ENCODE results near the gene KRTAP19-2.
"Not testable (repeated sequence)": the region's sequence is repeated elsewhere in the genome, so short reads cannot be mapped to it uniquely, and the experiment has no call there.

The KRTAP19-2 gene, protein sequence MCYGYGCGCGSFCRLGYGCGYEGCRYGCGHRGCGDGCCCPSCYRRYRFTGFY

DNA sequence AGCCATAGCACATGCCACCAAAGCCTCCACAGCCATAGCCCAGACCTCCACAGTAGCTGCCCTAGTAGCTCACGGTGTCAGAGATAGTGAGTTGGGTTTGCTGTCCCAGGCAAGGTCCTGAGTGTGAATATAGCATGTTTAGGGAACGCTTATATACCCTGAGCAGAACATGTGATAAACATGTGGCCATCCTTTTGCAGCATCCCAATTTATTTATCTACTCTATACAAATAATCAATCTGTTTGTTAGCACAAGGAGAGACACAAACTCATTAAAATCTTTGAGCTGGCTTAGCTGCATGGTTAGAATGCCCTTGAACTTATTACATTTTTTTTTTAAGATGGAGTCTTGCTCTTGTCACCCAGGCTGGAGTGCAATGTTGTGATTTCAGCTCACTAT, at the start of gene KRTAP19-2:
TSS of gene KRTAP19-2 (minus strand) at position 101 of the 400 bp plus-strand sequence. CDS start at position 13, 88 bp downstream.
- no peak for DNase-seq (ENCODE audit: low read depth)
- in situ Hi-C loops (cut with HindIII; ENCODE audit: low sequenced_read_pairs), result no loop called here
- TF ChIP-seq, protein P1, sequence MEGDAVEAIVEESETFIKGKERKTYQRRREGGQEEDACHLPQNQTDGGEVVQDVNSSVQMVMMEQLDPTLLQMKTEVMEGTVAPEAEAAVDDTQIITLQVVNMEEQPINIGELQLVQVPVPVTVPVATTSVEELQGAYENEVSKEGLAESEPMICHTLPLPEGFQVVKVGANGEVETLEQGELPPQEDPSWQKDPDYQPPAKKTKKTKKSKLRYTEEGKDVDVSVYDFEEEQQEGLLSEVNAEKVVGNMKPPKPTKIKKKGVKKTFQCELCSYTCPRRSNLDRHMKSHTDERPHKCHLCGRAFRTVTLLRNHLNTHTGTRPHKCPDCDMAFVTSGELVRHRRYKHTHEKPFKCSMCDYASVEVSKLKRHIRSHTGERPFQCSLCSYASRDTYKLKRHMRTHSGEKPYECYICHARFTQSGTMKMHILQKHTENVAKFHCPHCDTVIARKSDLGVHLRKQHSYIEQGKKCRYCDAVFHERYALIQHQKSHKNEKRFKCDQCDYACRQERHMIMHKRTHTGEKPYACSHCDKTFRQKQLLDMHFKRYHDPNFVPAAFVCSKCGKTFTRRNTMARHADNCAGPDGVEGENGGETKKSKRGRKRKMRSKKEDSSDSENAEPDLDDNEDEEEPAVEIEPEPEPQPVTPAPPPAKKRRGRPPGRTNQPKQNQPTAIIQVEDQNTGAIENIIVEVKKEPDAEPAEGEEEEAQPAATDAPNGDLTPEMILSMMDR (IDR thresholded peaks at IDR 0.05; ENCODE audit: low read depth, low read length, missing control alignments), result no peak
- H3K4me3 ChIP-seq (ENCODE audit: low read depth, low read length), result no peak within 1 kb of the TSS

DNA sequence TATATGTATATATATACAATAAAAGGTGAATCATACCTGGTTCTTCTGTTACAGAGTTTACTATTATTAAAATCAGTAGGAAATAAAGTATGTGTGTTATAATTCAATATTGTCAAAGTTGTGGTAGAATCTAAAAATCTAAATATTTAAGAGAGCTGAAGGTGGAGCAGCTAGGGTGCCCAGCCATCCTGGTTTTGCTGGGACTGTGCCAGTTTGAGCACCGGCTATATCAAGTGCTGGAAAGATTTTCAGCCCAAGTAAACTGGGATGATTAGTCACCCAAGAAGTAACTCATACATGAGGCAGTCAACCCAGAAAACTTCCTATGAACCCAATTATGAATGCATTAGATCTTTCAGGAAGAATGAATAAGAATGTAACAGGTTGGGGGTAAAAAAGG, 31.6 kb upstream of the KRTAP19-2 start:
- H3K4me3 ChIP-seq (ENCODE audit: low read depth, low read length), result no peak overlapping the region
- TF ChIP-seq, protein P1 (IDR thresholded peaks at IDR 0.05; ENCODE audit: low read depth, low read length, missing control alignments), result no peak
- in situ Hi-C loops (cut with HindIII; ENCODE audit: low sequenced_read_pairs), result no loop called here
- DNase-seq (ENCODE audit: low read depth), result no peak

DNA sequence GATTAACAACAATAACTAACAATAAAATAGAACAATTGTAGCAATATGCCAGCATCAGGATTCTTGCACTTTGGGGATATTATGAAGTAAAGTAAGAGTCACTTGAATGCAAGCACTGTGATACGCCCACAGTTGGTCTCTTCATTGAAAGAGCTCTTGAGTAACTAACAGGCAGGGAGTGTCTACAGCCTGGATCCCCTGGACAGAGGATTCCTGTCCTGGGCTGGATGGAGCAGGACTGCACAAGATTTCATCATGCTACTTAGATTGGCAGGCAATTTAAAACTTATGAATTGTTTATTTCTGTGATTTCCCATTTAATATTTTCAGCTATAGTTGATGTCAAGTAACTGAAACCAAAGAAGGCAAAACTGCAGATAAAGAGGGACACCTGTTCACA, 28.4 kb upstream of the KRTAP19-2 start:
- no peak overlapping the region for H3K4me3 ChIP-seq (ENCODE audit: low read depth, low read length)
- TF ChIP-seq, protein P1 (IDR thresholded peaks at IDR 0.05; ENCODE audit: low read depth, low read length, missing control alignments), result no peak
- in situ Hi-C loops (cut with HindIII; ENCODE audit: low sequenced_read_pairs), result no loop called here
- DNase-seq (ENCODE audit: low read depth), result no peak

DNA sequence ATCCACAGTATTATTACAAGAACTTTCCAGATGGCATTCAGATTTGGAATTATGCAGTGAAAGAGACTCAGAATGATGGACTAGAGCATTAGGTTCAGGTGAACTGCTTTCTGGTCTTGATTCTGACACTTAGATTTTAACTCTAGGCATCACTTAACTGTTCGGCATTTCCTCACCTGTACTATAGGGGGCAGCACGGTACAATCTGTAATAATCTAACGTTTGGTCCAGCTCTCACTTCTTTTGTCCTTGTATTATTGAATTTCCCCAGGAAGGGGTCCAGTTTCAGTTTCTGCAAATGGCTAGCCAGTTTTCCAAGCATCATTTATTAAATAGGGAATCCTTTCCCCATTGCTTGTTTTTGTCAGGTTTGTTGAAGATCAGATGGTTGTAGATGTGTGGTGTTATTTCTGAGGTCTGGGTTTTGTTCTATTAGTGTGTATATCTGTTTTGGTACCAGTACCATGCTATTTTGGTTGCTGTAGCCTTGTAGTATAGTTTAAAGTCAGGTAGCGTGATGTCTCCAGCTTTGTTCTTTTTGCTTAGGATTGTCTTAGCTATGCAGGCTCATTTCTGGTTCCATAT, 18.5 kb upstream of the KRTAP19-2 start:
- in situ Hi-C loops (cut with HindIII; ENCODE audit: low sequenced_read_pairs); H3K4me3 ChIP-seq (ENCODE audit: low read depth, low read length); DNase-seq (ENCODE audit: low read depth): not testable (repeated sequence)

DNA sequence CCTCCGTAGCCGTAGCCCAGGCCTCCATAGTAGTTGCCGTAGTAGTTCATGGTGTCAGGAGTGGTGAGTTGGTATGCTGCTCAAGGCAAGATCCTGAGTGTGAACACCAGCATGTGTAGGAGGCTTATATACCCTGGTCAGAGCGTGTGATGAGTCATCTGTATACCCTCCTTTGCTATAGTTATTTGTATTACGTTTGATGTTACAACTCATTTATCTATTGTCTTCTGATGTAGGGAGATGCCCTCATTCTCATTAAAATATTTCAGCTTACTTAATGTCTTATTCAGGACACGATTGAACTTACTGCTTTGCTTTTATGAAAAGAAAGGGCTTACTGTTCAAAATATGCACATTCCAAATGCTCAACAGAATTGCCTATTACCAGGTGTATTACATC, 14.8 kb upstream of the KRTAP19-2 start, which contains the start of gene KRTAP19-5:
TSS of gene KRTAP19-5 (minus strand) at position 101 of the 400 bp plus-strand sequence. CDS start at position 50, 51 bp downstream.
- TF ChIP-seq, protein P1 (IDR thresholded peaks at IDR 0.05; ENCODE audit: low read depth, low read length, missing control alignments), result no peak
- H3K4me3 ChIP-seq (ENCODE audit: low read depth, low read length), result no peak within 1 kb of the TSS
- in situ Hi-C loops (cut with HindIII; ENCODE audit: low sequenced_read_pairs), result no loop called here
- no peak for DNase-seq (ENCODE audit: low read depth)

DNA sequence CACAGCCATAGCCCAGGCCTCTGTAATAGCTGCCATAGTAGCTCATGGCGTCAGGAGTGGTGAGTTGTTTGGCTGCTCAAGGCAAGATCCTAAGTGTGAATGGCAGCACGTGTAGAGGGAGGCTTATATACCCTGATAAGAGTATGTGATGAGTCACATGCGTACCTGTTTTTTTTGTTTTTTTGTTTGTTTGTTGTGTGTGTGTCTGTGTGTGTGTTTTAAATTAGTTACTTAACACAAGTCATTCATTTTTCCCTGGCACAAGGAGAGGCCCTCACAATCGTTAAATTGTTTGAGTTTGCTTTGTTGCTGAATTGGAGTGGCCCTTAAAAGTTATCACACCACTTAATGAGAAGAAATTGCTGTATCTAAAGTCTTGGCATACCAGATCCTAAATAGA, 9.8 kb upstream of the KRTAP19-2 start, which contains the start of gene KRTAP19-4:
TSS of gene KRTAP19-4 (minus strand) at position 101 of the 400 bp plus-strand sequence. CDS start at position 46, 55 bp downstream.
- no peak for DNase-seq (ENCODE audit: low read depth)
- no peak within 1 kb of the TSS for H3K4me3 ChIP-seq (ENCODE audit: low read depth, low read length)
- TF ChIP-seq, protein P1 (IDR thresholded peaks at IDR 0.05; ENCODE audit: low read depth, low read length, missing control alignments), result no peak
- in situ Hi-C loops (cut with HindIII; ENCODE audit: low sequenced_read_pairs), result no loop called here

DNA sequence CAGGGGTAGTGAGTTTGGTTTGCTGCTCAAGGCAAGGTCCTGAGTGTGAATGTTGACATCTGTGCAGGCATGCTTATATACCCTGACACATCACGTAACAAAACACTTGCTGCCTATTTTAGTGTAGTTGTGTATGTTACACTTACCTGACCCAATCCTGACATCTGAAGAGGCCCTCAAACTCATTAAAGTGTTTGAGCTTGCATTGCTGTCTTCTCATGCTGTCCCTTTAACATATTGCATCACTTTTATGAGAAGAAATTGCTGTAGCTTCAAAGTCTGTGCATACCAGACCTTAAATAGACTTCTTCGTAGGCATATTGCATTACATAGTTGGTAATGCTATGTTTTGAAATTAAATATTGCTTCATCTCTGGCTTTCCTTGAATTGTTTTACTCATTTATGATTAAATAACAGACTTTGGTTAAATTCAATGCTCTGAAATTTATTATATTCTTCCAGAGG, 4.8 kb upstream of the KRTAP19-2 start, which contains the start of gene KRTAP19-3:
TSS of gene KRTAP19-3 (minus strand) at position 51 of the 466 bp plus-strand sequence. CDS start 56 bp downstream, outside the sequence.
- TF ChIP-seq, protein P1 (IDR thresholded peaks at IDR 0.05; ENCODE audit: low read depth, low read length, missing control alignments), result no peak
- in situ Hi-C loops (cut with HindIII; ENCODE audit: low sequenced_read_pairs), result no loop called here
- no peak within 1 kb of the TSS for H3K4me3 ChIP-seq (ENCODE audit: low read depth, low read length)
- no peak for DNase-seq (ENCODE audit: low read depth)
